ENCODE data around the gene DNM2. TPM values are rescaled to one million over a fixed set of nuclear protein-coding genes. Genes with fewer than 3 reads are reported as not detected.
A peak's percentile ranks its signal among the peaks of the same experiment; 100 is the strongest.

Gene DNM2
- total RNA-seq, 4 donors from 2014 or later: 79.1 to 115 (median 96.8) TPM

DNA sequence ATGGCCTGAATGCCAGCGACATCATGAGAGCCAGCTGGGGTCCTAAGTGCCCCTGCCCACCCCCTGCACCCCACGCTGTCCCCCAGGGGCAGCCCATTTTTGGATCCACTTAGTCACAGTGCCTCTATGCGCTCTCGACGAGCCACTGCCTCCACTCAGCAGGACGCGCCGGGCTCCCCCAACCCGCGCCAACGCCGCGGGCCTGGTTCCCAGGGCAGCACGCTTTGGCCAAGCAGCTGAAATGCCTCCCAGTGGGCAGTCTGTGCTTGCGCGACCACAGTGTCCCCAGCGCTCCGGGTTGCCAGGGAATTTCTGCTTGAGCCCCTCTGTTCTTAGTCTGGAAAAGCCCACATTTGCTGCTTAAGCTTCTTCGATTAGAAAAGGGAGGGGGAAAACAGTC, 78.8 kb downstream of the DNM2 start:
- H3K36me3 ChIP-seq: peaks cover 0 to 100% of the 10 kb centered on the region in 2 donors
- H3K27ac ChIP-seq: no peak overlapping the region
- 94% methylated on average over 4 of the region's 19 CpGs; no CpG with 5 or more reads in 1 of the 2 donors for WGBS, 2 donors (ENCODE audit: low coverage in 1 of 2)
- peaks cover 0 to 11% (median 0%) of the 10 kb centered on the region in 3 donors for H3K4me1 ChIP-seq
- no peaks in the 10 kb centered on the region for H3K27me3 ChIP-seq
- no peak for ATAC-seq
- H3K4me3 ChIP-seq: no peak overlapping the region
- TF ChIP-seq POLR2AphosphoS5 (IDR thresholded peaks at IDR 0.05) (no peak), POLR2A (IDR thresholded peaks at IDR 0.05) (no peak), EP300 (IDR thresholded peaks at IDR 0.05) (no peak)
- TF ChIP-seq, protein P1, sequence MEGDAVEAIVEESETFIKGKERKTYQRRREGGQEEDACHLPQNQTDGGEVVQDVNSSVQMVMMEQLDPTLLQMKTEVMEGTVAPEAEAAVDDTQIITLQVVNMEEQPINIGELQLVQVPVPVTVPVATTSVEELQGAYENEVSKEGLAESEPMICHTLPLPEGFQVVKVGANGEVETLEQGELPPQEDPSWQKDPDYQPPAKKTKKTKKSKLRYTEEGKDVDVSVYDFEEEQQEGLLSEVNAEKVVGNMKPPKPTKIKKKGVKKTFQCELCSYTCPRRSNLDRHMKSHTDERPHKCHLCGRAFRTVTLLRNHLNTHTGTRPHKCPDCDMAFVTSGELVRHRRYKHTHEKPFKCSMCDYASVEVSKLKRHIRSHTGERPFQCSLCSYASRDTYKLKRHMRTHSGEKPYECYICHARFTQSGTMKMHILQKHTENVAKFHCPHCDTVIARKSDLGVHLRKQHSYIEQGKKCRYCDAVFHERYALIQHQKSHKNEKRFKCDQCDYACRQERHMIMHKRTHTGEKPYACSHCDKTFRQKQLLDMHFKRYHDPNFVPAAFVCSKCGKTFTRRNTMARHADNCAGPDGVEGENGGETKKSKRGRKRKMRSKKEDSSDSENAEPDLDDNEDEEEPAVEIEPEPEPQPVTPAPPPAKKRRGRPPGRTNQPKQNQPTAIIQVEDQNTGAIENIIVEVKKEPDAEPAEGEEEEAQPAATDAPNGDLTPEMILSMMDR (IDR thresholded peaks at IDR 0.05): no peak
- H3K9me3 ChIP-seq: no peaks in the 10 kb centered on the region

DNA sequence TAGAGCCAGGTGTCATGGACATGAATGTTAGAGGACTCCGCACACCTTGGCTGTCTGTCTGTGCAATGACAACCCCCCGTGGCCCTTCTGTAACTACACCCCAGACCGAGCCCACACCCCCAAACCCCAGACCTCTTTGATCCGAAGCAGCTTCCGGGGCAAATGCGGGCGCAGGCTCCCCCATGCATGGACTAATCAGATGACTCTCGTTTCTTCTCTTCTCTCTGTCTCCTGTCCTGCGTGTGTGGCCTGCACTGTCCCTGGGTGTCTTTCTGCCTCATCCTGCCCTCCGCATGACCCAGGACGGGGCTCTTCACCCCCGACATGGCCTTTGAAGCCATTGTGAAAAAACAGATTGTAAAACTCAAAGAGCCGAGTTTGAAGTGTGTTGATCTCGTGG, 79.2 kb downstream of the DNM2 start:
- Histone ChIP-seq H3K4me1 (peaks cover 0 to 11% (median 0%) of the 10 kb centered on the region in 3 donors), H3K27ac (no peak overlapping the region), H3K9me3 (no peaks in the 10 kb centered on the region), H3K36me3 (peaks cover 0 to 100% of the 10 kb centered on the region in 2 donors), H3K4me3 (no peak overlapping the region), H3K27me3 (no peaks in the 10 kb centered on the region)
- 87 to 100% methylated on average over 1 to 11 of the region's 14 CpGs for WGBS, 2 donors (ENCODE audit: low coverage in 1 of 2)
- TF ChIP-seq POLR2AphosphoS5 (IDR thresholded peaks at IDR 0.05) (no peak), POLR2A (IDR thresholded peaks at IDR 0.05) (no peak), EP300 (IDR thresholded peaks at IDR 0.05) (no peak)
- TF ChIP-seq, protein P1 (IDR thresholded peaks at IDR 0.05): no peak
- no peak for ATAC-seq

DNA sequence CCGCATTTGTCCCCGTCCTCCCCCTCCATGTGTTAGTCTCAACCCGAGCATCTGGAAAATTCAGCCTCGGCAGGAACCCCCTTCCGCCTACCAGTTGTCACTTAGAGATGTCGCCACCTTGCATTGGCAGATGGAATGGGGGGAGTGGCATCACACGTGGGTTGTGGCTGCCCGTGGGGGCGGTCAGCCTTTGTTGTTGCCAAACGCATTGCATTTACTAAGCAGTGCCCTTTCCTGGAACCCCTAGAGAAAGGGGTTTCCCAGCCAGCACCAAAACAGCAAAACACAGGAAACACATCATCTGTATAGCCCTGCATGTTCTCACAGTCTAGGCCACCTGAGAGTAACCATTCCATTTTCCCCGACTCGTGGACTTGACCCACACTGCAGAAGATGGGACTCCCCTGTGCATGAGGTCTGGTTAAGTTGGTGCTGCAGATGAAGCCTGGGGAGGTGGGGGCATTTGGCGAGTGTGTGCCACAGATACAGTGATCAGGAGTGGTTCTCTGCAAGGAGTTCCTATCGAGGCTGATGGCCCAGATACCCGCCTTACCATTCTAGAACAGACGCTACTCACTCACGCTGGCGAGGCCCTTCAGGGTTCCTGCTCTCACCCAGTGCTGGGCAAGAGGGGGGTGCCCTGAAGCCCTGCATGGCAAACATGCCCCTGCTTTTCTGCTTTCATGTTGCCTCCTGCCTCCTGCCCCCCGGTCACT, 79.8 kb downstream of the DNM2 start:
- whole genome bisulfite sequencing, 2 donors (ENCODE audit: low coverage in 1 of 2): 58 to 80% methylated on average over 3 to 5 of the region's 19 CpGs
- H3K9me3 ChIP-seq: no peaks in the 10 kb centered on the region
- H3K36me3 ChIP-seq: peaks cover 0 to 100% of the 10 kb centered on the region in 2 donors
- H3K27me3 ChIP-seq: no peaks in the 10 kb centered on the region
- no peak overlapping the region for H3K27ac ChIP-seq
- TF ChIP-seq POLR2AphosphoS5 (IDR thresholded peaks at IDR 0.05): no peak
- TF ChIP-seq POLR2A (IDR thresholded peaks at IDR 0.05): no peak
- TF ChIP-seq, protein P1 (IDR thresholded peaks at IDR 0.05): no peak
- TF ChIP-seq EP300 (IDR thresholded peaks at IDR 0.05): no peak
- ATAC-seq: no peak
- no peak overlapping the region for H3K4me3 ChIP-seq
- H3K4me1 ChIP-seq: peaks cover 0 to 11% (median 0%) of the 10 kb centered on the region in 3 donors

DNA sequence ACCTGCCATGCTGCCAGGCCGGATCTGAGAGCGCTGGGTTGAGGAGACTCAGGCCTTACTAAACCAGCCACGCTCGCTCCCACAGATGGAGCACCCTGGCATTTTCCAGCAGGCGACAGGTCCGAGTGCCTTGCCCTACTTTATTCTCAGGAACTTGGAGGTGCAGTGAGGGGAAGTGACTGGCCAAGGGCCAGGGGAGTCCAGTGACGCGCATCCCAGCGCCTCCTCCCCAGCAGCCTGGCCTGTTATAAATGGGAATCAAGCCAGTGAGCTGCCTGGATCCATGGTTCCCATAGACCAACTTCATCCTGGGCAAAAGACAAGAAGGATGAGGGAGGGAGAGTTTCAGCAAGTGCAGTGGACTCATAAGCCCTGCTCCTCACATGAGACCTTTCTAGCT, 82.6 kb downstream of the DNM2 start:
- H3K4me1 ChIP-seq: peaks cover 0 to 11% (median 0%) of the 10 kb centered on the region in 3 donors
- no peak for TF ChIP-seq EP300 (IDR thresholded peaks at IDR 0.05)
- TF ChIP-seq, protein P1 (IDR thresholded peaks at IDR 0.05): no peak
- no peak for TF ChIP-seq POLR2A (IDR thresholded peaks at IDR 0.05)
- TF ChIP-seq POLR2AphosphoS5 (IDR thresholded peaks at IDR 0.05): no peak
- no CpG with 5 or more reads among the region's 9 CpGs for WGBS, 2 donors (ENCODE audit: low coverage in 1 of 2)
- no peaks in the 10 kb centered on the region for H3K27me3 ChIP-seq
- peaks cover 0 to 100% of the 10 kb centered on the region in 2 donors for H3K36me3 ChIP-seq
- no peak overlapping the region for H3K4me3 ChIP-seq
- peak overlapping the region in 1 of 4 donors; percentile 6 for H3K27ac ChIP-seq
- no peaks in the 10 kb centered on the region for H3K9me3 ChIP-seq
- ATAC-seq: no peak

DNA sequence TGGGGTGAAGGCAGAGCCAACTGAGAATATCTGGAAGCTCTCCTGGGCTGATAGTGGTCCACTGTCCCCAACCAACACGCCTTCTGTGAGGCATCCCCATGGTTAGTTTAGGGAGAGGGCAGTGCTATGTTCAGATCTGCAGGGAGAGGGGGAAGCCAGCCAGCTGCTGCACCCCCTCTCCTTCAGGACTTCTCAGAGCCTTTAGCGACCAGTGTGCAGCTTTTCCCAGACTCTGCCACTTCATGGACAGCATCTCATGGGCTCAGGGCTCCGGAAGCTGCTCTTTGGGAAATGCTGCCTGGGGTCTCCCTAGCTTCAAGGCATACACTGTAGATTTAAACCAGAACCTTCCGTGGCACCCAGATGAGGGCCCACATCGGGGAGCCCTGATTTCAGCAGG, 84.6 kb downstream of the DNM2 start:
- TF ChIP-seq, protein P1 (IDR thresholded peaks at IDR 0.05): no peak
- TF ChIP-seq EP300 (IDR thresholded peaks at IDR 0.05) (no peak), POLR2A (IDR thresholded peaks at IDR 0.05) (no peak), POLR2AphosphoS5 (IDR thresholded peaks at IDR 0.05) (no peak)
- 92 to 95% methylated on average over 2 of the region's 5 CpGs for WGBS, 2 donors (ENCODE audit: low coverage in 1 of 2)
- peaks cover 0 to 100% of the 10 kb centered on the region in 2 donors for H3K36me3 ChIP-seq

More for the DNA sequence above, 84.6 kb downstream of the DNM2 start:
- ATAC-seq: no peak
- Histone ChIP-seq H3K9me3 (no peaks in the 10 kb centered on the region), H3K27ac (no peak overlapping the region), H3K27me3 (no peaks in the 10 kb centered on the region), H3K4me3 (no peak overlapping the region), H3K4me1 (peaks cover 0 to 11% (median 0%) of the 10 kb centered on the region in 3 donors)
